GM21390 (cell line): ENCODE measurements around the gene RAD51AP2.

Source experiments
- ATAC-seq: cut with Tn5 transposase; IDR thresholded peaks from one replicate; pipeline ENCODE4 v1.9.1; 2021; ENCODE audit not compliant: unreplicated experiment

The RAD51AP2 gene

DNA sequence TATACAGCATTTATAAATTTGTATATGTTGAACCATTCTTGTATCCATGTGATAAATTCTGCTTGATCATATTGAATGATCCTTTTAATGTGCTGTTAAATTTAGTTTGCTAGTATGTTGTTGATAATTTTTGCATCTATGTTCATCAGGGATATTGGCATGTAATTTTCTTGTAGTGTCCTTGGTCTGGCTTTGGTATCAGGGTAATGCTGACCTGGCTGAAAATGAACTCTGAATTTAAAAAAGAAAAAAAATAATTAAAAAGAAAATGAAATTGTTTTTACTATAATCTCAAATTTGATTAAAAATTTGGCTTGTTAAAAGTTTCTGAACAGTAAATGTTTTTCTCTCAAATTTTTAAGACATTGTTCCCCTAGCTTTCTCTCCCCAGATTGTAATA lies 46.3 kb downstream of the RAD51AP2 start:
- no peak for ATAC-seq

DNA sequence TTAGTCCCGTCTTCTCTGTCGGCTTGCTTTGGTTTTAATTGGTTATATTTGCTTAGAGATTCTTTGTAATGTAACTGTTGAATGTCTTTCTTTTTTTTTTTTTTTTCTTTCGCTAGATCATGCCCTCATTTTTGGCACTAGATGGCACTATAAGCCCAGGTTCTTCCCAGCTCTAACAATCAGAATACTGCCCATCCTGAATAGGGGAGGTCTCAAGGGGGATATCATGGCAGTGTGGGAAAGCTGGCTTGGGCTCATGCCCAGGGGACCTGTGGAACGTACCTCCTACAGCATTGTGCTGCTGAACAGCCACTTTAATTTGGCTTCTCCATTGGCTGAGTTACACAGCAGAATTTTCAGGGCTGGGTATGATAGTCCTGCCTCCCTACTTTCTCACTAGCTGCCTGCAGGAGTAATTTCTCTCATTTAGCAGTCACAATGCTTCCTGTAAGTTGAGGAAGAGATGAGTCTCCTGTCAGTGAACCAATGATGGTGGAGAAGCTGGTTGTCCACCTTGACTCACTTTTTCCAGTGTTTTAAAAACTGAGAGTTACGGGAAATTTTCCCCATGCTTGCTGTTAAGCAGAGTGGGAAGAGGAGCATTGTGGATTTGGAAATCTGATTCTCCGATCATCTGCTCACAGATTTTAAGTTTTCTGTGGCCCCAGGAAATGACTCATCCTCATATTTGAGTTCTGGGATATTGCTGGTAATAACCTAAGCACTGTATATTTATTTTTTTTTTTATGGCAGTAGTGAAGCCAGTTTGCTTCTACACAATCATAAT lies 47.2 kb downstream of the RAD51AP2 start:
- no peak for ATAC-seq

DNA sequence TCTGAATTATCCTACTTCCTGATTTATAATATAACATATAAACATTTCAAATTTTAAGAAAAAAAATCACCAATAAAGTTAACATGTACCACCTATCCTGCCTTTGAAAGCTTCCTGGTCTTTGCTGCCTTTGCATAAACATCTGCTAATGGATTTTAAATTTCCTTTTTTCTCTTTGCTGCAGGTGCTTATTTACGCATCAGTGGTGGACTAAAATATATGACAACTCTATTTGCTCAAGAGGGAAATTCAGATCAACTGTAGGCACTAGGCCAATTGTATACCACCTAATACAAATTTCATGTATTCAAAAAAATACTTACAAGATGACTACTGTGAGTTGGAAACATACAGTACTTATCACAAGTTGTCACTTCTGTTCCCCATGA lies 57.2 kb downstream of the RAD51AP2 start:
- no peak for ATAC-seq
